HFFc6 (cell line): Measurements from ENCODE around the gene PYGB. TPM values are rescaled to one million over a fixed set of nuclear protein-coding genes. Genes with fewer than 3 reads are reported as not detected.

Experiments used
- DNase-seq: peaks from one replicate; pipeline ENCODE4 v3.0.0-alpha.2; 2018
- H3K27ac Mint-ChIP-seq: 2 replicates; pipeline ENCODE4 v1.8.0; 2020; ENCODE audit warnings: mild to moderate bottlenecking, mixed read lengths
- H3K27me3 Mint-ChIP-seq: 2 replicates; pipeline ENCODE4 v1.8.0; 2021; ENCODE audit warnings: mild to moderate bottlenecking, moderate library complexity, mixed read lengths; ENCODE audit not compliant: insufficient read depth
- H3K36me3 Mint-ChIP-seq: 2 replicates; pipeline ENCODE4 v1.8.0; 2021; ENCODE audit warnings: low read depth, mixed read lengths
- H3K4me1 Mint-ChIP-seq: 2 replicates; pipeline ENCODE4 v1.8.0; 2020; ENCODE audit warnings: low read depth, mixed read lengths
- H3K4me3 Mint-ChIP-seq: 2 replicates; pipeline ENCODE4 v1.8.0; 2020; ENCODE audit warnings: mild to moderate bottlenecking, moderate library complexity, mixed read lengths
- H3K9me3 Mint-ChIP-seq: 2 replicates; pipeline ENCODE4 v1.8.0; 2020; ENCODE audit warnings: mild to moderate bottlenecking, mixed read lengths
- total RNA-seq, 6 experiments: library from RNA; stranded (reverse); fragmentation: NEBNext Ultra II Directional; extraction: Animal tissue kit (Norgen Biotek cat#: 25700); gene quantifications; 2 replicates in 1 of 6; 3 replicates in 5 of 6; pipeline ENCODE4 v1.2.3, GENCODE V29; 2021
- TF ChIP-seq, protein P1 (sequence below): fragments of 200-600 bp; sonication (generic); IDR thresholded peaks from 2 replicates; pipeline ENCODE4 v1.5.0; 2021; ENCODE audit warnings: antibody characterized with exemption, mild to moderate bottlenecking

Gene PYGB
- total RNA-seq, 6 experiments from 2014 or later = 65.4 to 75.6 (median 70.2) TPM

DNA sequence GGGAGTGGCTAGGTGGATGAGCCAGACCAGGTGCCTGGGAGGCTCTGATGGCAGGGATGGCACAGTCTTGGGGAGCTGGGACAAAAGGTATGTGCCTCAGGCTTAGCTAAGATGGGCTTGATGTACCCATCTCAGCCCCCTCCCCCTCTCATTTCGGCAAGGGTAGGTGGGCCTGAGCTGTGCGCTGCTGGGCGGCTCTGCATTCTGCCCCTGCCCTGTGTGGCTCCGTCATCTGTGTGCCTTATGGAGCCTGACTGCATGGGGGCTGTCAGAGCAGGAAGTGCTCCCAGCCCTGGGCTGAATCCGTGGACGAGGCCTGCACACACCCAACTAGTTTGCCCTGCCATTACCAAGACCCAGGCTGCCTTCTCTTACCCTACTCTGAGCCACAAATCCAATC is 54.7 kb downstream of the PYGB start:
- H3K27ac Mint-ChIP-seq = no peak overlapping the region; the same call in 1 of the 2 replicates
- peaks cover 23% of the 10 kb centered on the region for H3K4me1 Mint-ChIP-seq
- DNase-seq = no peak
- TF ChIP-seq, protein P1, sequence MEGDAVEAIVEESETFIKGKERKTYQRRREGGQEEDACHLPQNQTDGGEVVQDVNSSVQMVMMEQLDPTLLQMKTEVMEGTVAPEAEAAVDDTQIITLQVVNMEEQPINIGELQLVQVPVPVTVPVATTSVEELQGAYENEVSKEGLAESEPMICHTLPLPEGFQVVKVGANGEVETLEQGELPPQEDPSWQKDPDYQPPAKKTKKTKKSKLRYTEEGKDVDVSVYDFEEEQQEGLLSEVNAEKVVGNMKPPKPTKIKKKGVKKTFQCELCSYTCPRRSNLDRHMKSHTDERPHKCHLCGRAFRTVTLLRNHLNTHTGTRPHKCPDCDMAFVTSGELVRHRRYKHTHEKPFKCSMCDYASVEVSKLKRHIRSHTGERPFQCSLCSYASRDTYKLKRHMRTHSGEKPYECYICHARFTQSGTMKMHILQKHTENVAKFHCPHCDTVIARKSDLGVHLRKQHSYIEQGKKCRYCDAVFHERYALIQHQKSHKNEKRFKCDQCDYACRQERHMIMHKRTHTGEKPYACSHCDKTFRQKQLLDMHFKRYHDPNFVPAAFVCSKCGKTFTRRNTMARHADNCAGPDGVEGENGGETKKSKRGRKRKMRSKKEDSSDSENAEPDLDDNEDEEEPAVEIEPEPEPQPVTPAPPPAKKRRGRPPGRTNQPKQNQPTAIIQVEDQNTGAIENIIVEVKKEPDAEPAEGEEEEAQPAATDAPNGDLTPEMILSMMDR = no peak
- H3K9me3 Mint-ChIP-seq = no peaks in the 10 kb centered on the region
- no peak overlapping the region for H3K4me3 Mint-ChIP-seq
- H3K36me3 Mint-ChIP-seq = peaks cover 10% of the 10 kb centered on the region
- H3K27me3 Mint-ChIP-seq = peaks cover 8% of the 10 kb centered on the region

GRCh38 chr20:25303292-25304024 is 55.6 kb downstream of the PYGB start:
- H3K27me3 Mint-ChIP-seq = peaks cover 8% of the 10 kb centered on the region
- TF ChIP-seq, protein P1 = no peak
- H3K27ac Mint-ChIP-seq = no peak overlapping the region
- H3K36me3 Mint-ChIP-seq = peaks cover 10% of the 10 kb centered on the region
- DNase-seq = no peak
- peaks cover 30% of the 10 kb centered on the region for H3K4me1 Mint-ChIP-seq
- H3K4me3 Mint-ChIP-seq = no peak overlapping the region
- no peaks in the 10 kb centered on the region for H3K9me3 Mint-ChIP-seq

DNA sequence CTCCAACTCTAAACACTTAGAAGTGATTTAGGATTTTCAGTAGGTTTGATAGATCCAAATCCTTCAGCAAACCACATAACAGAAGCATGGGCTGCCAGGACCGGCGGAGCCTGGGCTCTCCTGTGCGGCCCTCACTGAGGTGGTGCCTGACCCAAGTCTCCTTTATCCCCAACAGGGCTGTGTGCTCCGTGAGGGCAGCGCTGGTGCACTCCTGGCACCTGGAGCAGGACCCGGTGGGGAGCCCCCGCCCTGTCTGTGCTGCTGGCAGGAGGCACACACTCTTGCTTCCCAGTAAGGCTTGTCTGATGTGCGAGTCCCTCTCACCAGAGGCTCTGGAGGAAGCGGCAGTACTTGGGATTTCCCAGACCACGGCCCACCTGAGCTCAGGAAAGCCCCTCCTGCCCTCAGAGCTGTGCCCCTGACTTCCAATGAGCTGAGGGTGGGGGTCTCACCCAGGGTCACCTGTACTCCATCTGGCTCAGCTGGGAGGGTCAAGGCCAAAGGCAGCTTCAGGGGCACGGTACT is 56.2 kb downstream of the PYGB start:
- Mint-ChIP-seq H3K4me3 (no peak overlapping the region), H3K27ac (no peak overlapping the region), H3K27me3 (peaks cover 8% of the 10 kb centered on the region), H3K4me1 (peaks cover 35% of the 10 kb centered on the region), H3K9me3 (no peaks in the 10 kb centered on the region), H3K36me3 (peaks cover 10% of the 10 kb centered on the region)
- DNase-seq = no peak
- TF ChIP-seq, protein P1 = no peak

DNA sequence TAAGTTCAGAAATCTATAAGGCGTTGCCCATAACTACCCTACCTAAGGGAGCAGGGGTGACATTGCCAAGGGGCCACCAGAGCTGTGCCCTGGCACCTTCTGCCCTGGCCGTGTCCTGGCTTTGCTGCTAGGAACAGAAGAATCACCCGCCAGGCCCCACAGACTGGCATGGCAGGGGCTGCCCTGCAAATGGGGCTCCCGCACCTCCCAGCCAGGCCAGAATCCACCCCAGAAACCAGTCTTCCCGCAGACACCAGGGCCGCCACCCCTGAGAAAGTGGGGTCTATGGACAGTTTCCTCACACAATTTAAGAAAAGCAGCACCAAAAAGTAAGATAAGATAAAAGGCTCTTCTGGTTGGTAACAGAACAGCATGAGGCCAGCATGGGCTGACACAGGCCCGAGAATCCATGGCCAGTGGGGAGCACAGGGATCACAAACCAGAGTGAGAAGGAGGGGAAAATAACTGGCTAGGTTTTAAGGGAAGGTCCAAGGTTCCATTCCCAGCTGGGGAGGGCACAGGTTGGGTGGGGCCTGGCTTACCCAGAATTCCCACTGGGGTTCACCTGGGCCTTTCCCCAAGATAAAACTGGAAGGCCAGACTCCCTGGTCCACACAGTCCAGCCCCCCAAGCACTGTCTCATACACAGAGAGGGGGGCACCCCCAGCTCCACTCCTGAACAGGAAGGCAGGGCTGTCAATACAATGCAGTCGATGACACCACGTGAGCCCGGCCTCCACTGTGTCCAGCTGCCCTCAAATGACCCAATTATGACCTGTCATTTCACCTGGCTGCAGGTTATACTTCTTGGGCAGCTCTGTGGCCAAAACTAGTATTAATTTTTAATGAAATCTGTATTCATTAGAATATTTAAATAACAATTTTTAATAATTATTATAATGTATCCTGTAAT is 59.4 kb downstream of the PYGB start:
- TF ChIP-seq, protein P1 = no peak
- Mint-ChIP-seq H3K36me3 (peaks cover 10% of the 10 kb centered on the region), H3K27ac (peak overlapping the region; percentile 37; the same call in 1 of the 2 replicates), H3K4me1 (peaks cover 45% of the 10 kb centered on the region), H3K4me3 (no peak overlapping the region), H3K9me3 (no peaks in the 10 kb centered on the region), H3K27me3 (peaks cover 2% of the 10 kb centered on the region; the same call in 1 of the 2 replicates)
- DNase-seq = no peak

- TF ChIP-seq, protein P1 = no peak
- H3K27me3 Mint-ChIP-seq = peaks cover 2% of the 10 kb centered on the region; the same call in 1 of the 2 replicates
- peaks cover 10% of the 10 kb centered on the region for H3K36me3 Mint-ChIP-seq
- DNase-seq = no peak
- peaks cover 46% of the 10 kb centered on the region for H3K4me1 Mint-ChIP-seq
- peak overlapping the region; percentile 99 for H3K27ac Mint-ChIP-seq
- H3K9me3 Mint-ChIP-seq = no peaks in the 10 kb centered on the region
- H3K4me3 Mint-ChIP-seq = no peak overlapping the region
These were observed 60.2 kb downstream of the PYGB start for GRCh38 chr20:25308083-25308491.
